Esophagus muscularis mucosa (tissue), 4 donors: ENCODE data around the gene CTRB1. TPM values are rescaled to one million over a fixed set of nuclear protein-coding genes. Genes with fewer than 3 reads are reported as not detected.

Experiments
- DNase-seq: peaks from one replicate; pipeline ENCODE4 v3.0.0-alpha.2; 2017; ENCODE audit errors: extremely low spot score
- H3K27ac ChIP-seq, 4 donors: fragments of 200-600 bp; sonication (generic); replicated peaks in 1 of 4; 1 replicate in 3 of 4; 2 replicates in 1 of 4; pipeline ENCODE4 v1.5.1; 2016 to 2019; ENCODE audit warnings: mild to moderate bottlenecking in 1 of 4
- H3K27me3 ChIP-seq, 4 donors: fragments of 200-600 bp; sonication (generic); one replicate each; pipeline versions ENCODE4 v1.5.1 to v1.6.0; 2016 to 2019
- H3K36me3 ChIP-seq, 4 donors: fragments of 200-600 bp; sonication (generic); one replicate each; pipeline ENCODE4 v1.5.1; 2016 to 2019
- H3K4me1 ChIP-seq, 4 donors: fragments of 200-600 bp; sonication (generic); one replicate each; pipeline ENCODE4 v1.5.1; 2016 to 2019
- H3K4me3 ChIP-seq, 4 donors: fragments of 200-600 bp; sonication (generic); 1 replicate in 2 of 4; 2 replicates in 2 of 4; pipeline ENCODE4 v1.5.1; 2016 to 2019; ENCODE audit warnings: mild to moderate bottlenecking in 4 of 4, moderate library complexity in 1 of 4
- H3K9me3 ChIP-seq, 4 donors: fragments of 200-600 bp; sonication (generic); 1 replicate in 3 of 4; 2 replicates in 1 of 4; pipeline ENCODE4 v1.5.1; 2016 to 2019
- CTCF ChIP-seq, 3 experiments: fragments of 200-600 bp in 2 of 3; fragments of 450-650 bp in 1 of 3; sonication (generic) in 2 of 3; IDR thresholded peaks; one replicate each; pipeline ENCODE4 v1.5.1; 2017 to 2019; ENCODE audit warnings: antibody characterized with exemption in 3 of 3, mild to moderate bottlenecking in 2 of 3, moderate library complexity in 1 of 3
- EP300 ChIP-seq: sonication (generic); formaldehyde crosslinking; IDR thresholded peaks from one replicate; pipeline ENCODE4 v1.6.1; 2017; ENCODE audit warnings: antibody characterized with exemption
- POLR2A ChIP-seq: fragments of 450-650 bp; IDR thresholded peaks from one replicate; pipeline ENCODE4 v1.6.1; 2017; ENCODE audit warnings: antibody characterized with exemption, moderate library complexity, mild to moderate bottlenecking, low read depth
- POLR2AphosphoS5 ChIP-seq, 2 donors: sonication (generic); formaldehyde crosslinking; IDR thresholded peaks; one replicate each; pipeline ENCODE4 v1.6.1; 2017; ENCODE audit warnings: antibody characterized with exemption in 2 of 2
- WGBS: methylation state at CpG from one replicate; pipeline ENCODE4 v1.1.5; 2018; 5-methylcytosine and 5-hydroxymethylcytosine counted together
- intact Hi-C: fragments of 100-400 bp; cut with DNase I; formaldehyde crosslinking; loops from one replicate; pipeline ENCODE4 v1.15.1; 2023
- total RNA-seq, 4 donors: library from RNA; depleted of rRNA; stranded (reverse); fragments of >200 nt; gene quantifications; one replicate each; pipeline versions ENCODE4 v1.1.0 to v1.2.1, GENCODE V29; 2016

CTRB1 gene
- total RNA-seq: not detected

- no peak for DNase-seq
- TF ChIP-seq POLR2AphosphoS5 (IDR thresholded peaks at IDR 0.05): no peak
- TF ChIP-seq EP300: no peak
- no peak for TF ChIP-seq CTCF (IDR thresholded peaks at IDR 0.05)
- TF ChIP-seq POLR2A: no peak
- Histone ChIP-seq H3K9me3 (no peaks in the 10 kb centered on the region), H3K4me1 (no peaks in the 10 kb centered on the region), H3K27me3 (no peaks in the 10 kb centered on the region), H3K4me3 (no peak within 1 kb of the TSS), H3K36me3 (no peaks in the 10 kb centered on the region), H3K27ac (no peak within 1 kb of the TSS)
- 86% methylated on average over 14 of the region's 19 CpGs for WGBS
- intact Hi-C loops: no loop called here
Observed at GRCh38 chr16:75218256-75219076, at the start of gene CTRB1. CTRB1 (plus strand) TSS chr16:75218988; CDS start chr16:75219008, 20 bp downstream.

- no peak for DNase-seq
- H3K27ac ChIP-seq: no peak overlapping the region
- intact Hi-C loops: no loop called here
- H3K4me1 ChIP-seq: no peaks in the 10 kb centered on the region
- peaks cover 35 to 59% (median 54%) of the 10 kb centered on the region in 4 donors for H3K36me3 ChIP-seq
- 96% methylated on average over 10 of the region's 10 CpGs for WGBS
- TF ChIP-seq POLR2AphosphoS5 (IDR thresholded peaks at IDR 0.05) (no peak), EP300 (no peak)
- H3K4me3 ChIP-seq: no peak overlapping the region
- H3K27me3 ChIP-seq: no peaks in the 10 kb centered on the region
- peaks cover 0 to 20% (median 15%) of the 10 kb centered on the region in 4 donors for H3K9me3 ChIP-seq
Observed at GRCh38 chr16:75169899-75170405, 48.8 kb upstream of the CTRB1 start.

GRCh38 chr16:75172578-75172977 is 46.2 kb upstream of the CTRB1 start:
- intact Hi-C loops: no loop called here
- no peak overlapping the region for H3K27ac ChIP-seq
- H3K9me3 ChIP-seq: peaks cover 0 to 39% (median 31%) of the 10 kb centered on the region in 4 donors
- H3K36me3 ChIP-seq: peaks cover 31 to 48% (median 40%) of the 10 kb centered on the region in 4 donors
- TF ChIP-seq EP300 (no peak), CTCF (IDR thresholded peaks at IDR 0.05) (no peak), POLR2A (no peak), POLR2AphosphoS5 (IDR thresholded peaks at IDR 0.05) (no peak)
- no peak for DNase-seq
- no peaks in the 10 kb centered on the region for H3K27me3 ChIP-seq
- H3K4me3 ChIP-seq: no peak overlapping the region
- 100% methylated on average over 4 of the region's 4 CpGs for WGBS
- H3K4me1 ChIP-seq: no peaks in the 10 kb centered on the region

DNA sequence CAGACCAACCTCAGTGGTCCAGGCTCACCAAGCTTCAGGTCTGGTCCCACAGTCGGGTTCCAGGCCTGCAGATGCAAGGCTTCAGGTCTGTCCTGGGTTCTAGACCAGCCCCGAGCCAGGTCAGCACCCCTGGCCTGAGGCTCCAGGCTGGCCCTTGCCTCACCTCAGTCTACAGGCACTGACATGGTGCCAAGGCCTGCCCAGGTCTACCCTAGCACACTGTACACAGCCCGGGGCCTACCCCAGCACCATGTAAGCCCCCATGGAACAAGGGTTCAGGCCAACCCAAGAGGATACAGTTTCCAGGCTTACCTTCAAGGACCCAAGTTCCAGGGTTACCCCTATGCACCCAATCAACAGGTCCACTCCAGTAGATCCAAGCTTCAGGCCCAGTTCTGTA is 43.7 kb upstream of the CTRB1 start:
- Histone ChIP-seq H3K36me3 (peaks cover 6 to 23% (median 15%) of the 10 kb centered on the region in 4 donors), H3K27me3 (no peaks in the 10 kb centered on the region), H3K4me1 (no peaks in the 10 kb centered on the region), H3K4me3 (no peak overlapping the region), H3K27ac (no peak overlapping the region), H3K9me3 (peaks cover 0 to 29% (median 18%) of the 10 kb centered on the region in 4 donors)
- TF ChIP-seq CTCF (IDR thresholded peaks at IDR 0.05) (no peak), POLR2A (no peak), EP300 (no peak), POLR2AphosphoS5 (IDR thresholded peaks at IDR 0.05) (no peak)
- WGBS: 94% methylated on average over 3 of the region's 3 CpGs
- intact Hi-C loops: no loop called here
- DNase-seq: no peak

GRCh38 chr16:75176926-75177325 is 41.9 kb upstream of the CTRB1 start:
- Histone ChIP-seq H3K9me3 (peaks cover 0 to 26% (median 15%) of the 10 kb centered on the region in 4 donors), H3K27me3 (no peaks in the 10 kb centered on the region), H3K36me3 (peaks cover 0 to 7% (median 2%) of the 10 kb centered on the region in 4 donors), H3K27ac (no peak overlapping the region), H3K4me3 (no peak overlapping the region), H3K4me1 (no peaks in the 10 kb centered on the region)
- intact Hi-C loops: no loop called here
- 92% methylated on average over 2 of the region's 2 CpGs for WGBS
- no peak for DNase-seq
- TF ChIP-seq POLR2A: no peak
- TF ChIP-seq CTCF (IDR thresholded peaks at IDR 0.05): no peak
- TF ChIP-seq EP300: no peak
